SU-DHL-6 (cell line): ENCODE results near the gene MAP2K6.

ENCODE experiments used
- H2AFZ ChIP-seq: fragments of 200-600 bp; sonication (generic); 2 replicates; pipeline ENCODE4 v1.6.1; 2014; ENCODE audit warnings: low read depth, mild to moderate bottlenecking, moderate library complexity, mixed read lengths, antibody characterized with exemption, low read length; ENCODE audit not compliant: severe bottlenecking
- H3F3A ChIP-seq: fragments of 200-600 bp; shearing (Covaris generic); 2 replicates; pipeline ENCODE4 v1.6.0; 2016; ENCODE audit warnings: antibody characterized with exemption, mild to moderate bottlenecking; ENCODE audit not compliant: insufficient read depth
- H3K27ac ChIP-seq: fragments of 200-600 bp; sonication (generic); 2 replicates; pipeline ENCODE4 v1.5.1; 2016; ENCODE audit warnings: low read depth, mild to moderate bottlenecking, low read length, moderate library complexity, mixed read lengths
- H3K27me3 ChIP-seq: fragments of 200-600 bp; sonication (generic), shearing (Covaris generic); 2 replicates; pipeline ENCODE4 v1.6.0; 2014; ENCODE audit warnings: mild to moderate bottlenecking, low read length
- H3K36me3 ChIP-seq: fragments of 200-600 bp; sonication (generic); 2 replicates; pipeline ENCODE4 v1.6.1; 2014; ENCODE audit warnings: mild to moderate bottlenecking, low read length, mixed read lengths
- H3K4me2 ChIP-seq: fragments of 300-600, 200-600 bp; shearing (Covaris generic), sonication (generic); 2 replicates; pipeline ENCODE4 v1.6.0; 2014; ENCODE audit warnings: low read length, low read depth, mild to moderate bottlenecking; ENCODE audit not compliant: poor library complexity, severe bottlenecking
- H3K4me3 ChIP-seq: fragments of 200-600 bp; sonication (generic); 2 replicates; pipeline ENCODE4 v1.5.1; 2014; ENCODE audit warnings: antibody characterized with exemption, low read length, mild to moderate bottlenecking, mixed read lengths; ENCODE audit not compliant: insufficient read depth, poor library complexity, severe bottlenecking
- H3K79me2 ChIP-seq: fragments of 200-600 bp; sonication (generic); 2 replicates; pipeline ENCODE4 v1.6.1; 2014; ENCODE audit warnings: mild to moderate bottlenecking, low read length, moderate library complexity; ENCODE audit not compliant: insufficient read depth
- H3K9ac ChIP-seq: fragments of 200-600 bp; sonication (generic); 2 replicates; pipeline ENCODE4 v1.7.0; 2014; ENCODE audit warnings: mild to moderate bottlenecking, low read length
- H3K9me2 ChIP-seq: fragments of 200-600 bp; sonication (generic); replicated peaks from 2 replicates; pipeline ENCODE4 v1.6.1; 2014; ENCODE audit warnings: low read length; ENCODE audit not compliant: insufficient read depth
- H3K9me3 ChIP-seq: fragments of 200-600 bp; sonication (generic); 2 replicates; pipeline ENCODE4 v1.6.1; 2014; ENCODE audit warnings: low read length, mixed read lengths; ENCODE audit not compliant: insufficient read depth
- H4K20me1 ChIP-seq: fragments of 200-600 bp; sonication (generic); 2 replicates; pipeline ENCODE4 v1.6.1; 2014; ENCODE audit warnings: low read depth, mild to moderate bottlenecking, antibody characterized with exemption, low read length, moderate library complexity, mixed read lengths
- CTCF ChIP-seq: fragments of 200-600 bp; sonication (generic); IDR thresholded peaks from one replicate; pipeline ENCODE4 v1.5.1; 2017; ENCODE audit warnings: antibody characterized with exemption, mild to moderate bottlenecking, low read length, moderate library complexity; ENCODE audit not compliant: insufficient read depth, poor library complexity, severe bottlenecking
- EZH2phosphoT487 ChIP-seq: fragments of 200-600 bp; sonication (generic), shearing (Covaris generic); conservative IDR thresholded peaks from 2 replicates; pipeline ENCODE4 v1.6.1; 2018; ENCODE audit warnings: mild to moderate bottlenecking, antibody characterized with exemption, low read length, moderate library complexity, mixed read lengths

Gene MAP2K6

GRCh38 chr17:69495787-69496186 lies 81.3 kb downstream of the MAP2K6 start:
- Histone ChIP-seq H3K4me2 (no peak overlapping the region), H3K4me3 (no peak overlapping the region), H3K9me3 (no peaks in the 10 kb centered on the region), H3K9ac (no peak overlapping the region), H3K27ac (no peak overlapping the region), H3K9me2 (no peaks in the 10 kb centered on the region), H3K36me3 (no peaks in the 10 kb centered on the region), H3K27me3 (no peaks in the 10 kb centered on the region), H3F3A (no peaks in the 10 kb centered on the region), H2AFZ (no peak overlapping the region), H4K20me1 (no peaks in the 10 kb centered on the region), H3K79me2 (no peaks in the 10 kb centered on the region)
- TF ChIP-seq EZH2phosphoT487 (no peak), CTCF (no peak)

- H3K4me3 ChIP-seq, result no peak overlapping the region
- no peak for TF ChIP-seq EZH2phosphoT487
- TF ChIP-seq CTCF, result no peak
- no peaks in the 10 kb centered on the region for H4K20me1 ChIP-seq
- no peak overlapping the region for H3K4me2 ChIP-seq
- no peak overlapping the region for H3K9ac ChIP-seq
- no peaks in the 10 kb centered on the region for H3F3A ChIP-seq
- H3K9me3 ChIP-seq, result no peaks in the 10 kb centered on the region
- H2AFZ ChIP-seq, result no peak overlapping the region
- no peak overlapping the region for H3K27ac ChIP-seq
- H3K27me3 ChIP-seq, result no peaks in the 10 kb centered on the region
- H3K9me2 ChIP-seq, result no peaks in the 10 kb centered on the region
- no peaks in the 10 kb centered on the region for H3K79me2 ChIP-seq
- H3K36me3 ChIP-seq, result no peaks in the 10 kb centered on the region
Measured at GRCh38 chr17:69497161-69497560, 82.7 kb downstream of the MAP2K6 start.

- Histone ChIP-seq H3K27me3 (no peaks in the 10 kb centered on the region), H3K4me3 (no peak overlapping the region), H3K9me2 (no peaks in the 10 kb centered on the region), H3K79me2 (no peaks in the 10 kb centered on the region), H3K27ac (no peak overlapping the region), H3K9ac (no peak overlapping the region), H3K9me3 (no peaks in the 10 kb centered on the region), H3K4me2 (no peak overlapping the region), H2AFZ (no peak overlapping the region), H3K36me3 (no peaks in the 10 kb centered on the region), H3F3A (no peaks in the 10 kb centered on the region), H4K20me1 (no peaks in the 10 kb centered on the region)
- no peak for TF ChIP-seq EZH2phosphoT487
- TF ChIP-seq CTCF, result no peak
Measured at GRCh38 chr17:69499318-69499717, 84.8 kb downstream of the MAP2K6 start.
